Progenitor cell of endocrine pancreas (in vitro differentiated cells): ENCODE data around the gene TMEM235. TPM values are rescaled to one million over a fixed set of nuclear protein-coding genes. Genes with fewer than 3 reads are reported as not detected.

Experiments
- DNase-seq: peaks from one replicate; pipeline ENCODE4 v3.0.0; 2021; ENCODE audit warnings: low spot score; ENCODE audit not compliant: unreplicated experiment
- H3K27ac Mint-ChIP-seq: 2 replicates; pipeline ENCODE4 v1.8.0; 2021; ENCODE audit warnings: mild to moderate bottlenecking, moderate library complexity, mixed read lengths
- H3K27me3 Mint-ChIP-seq: 2 replicates; pipeline ENCODE4 v1.8.0; 2021; ENCODE audit warnings: mixed read lengths
- H3K36me3 Mint-ChIP-seq: 2 replicates; pipeline ENCODE4 v1.8.0; 2022; ENCODE audit warnings: mixed read lengths; ENCODE audit not compliant: insufficient read depth
- H3K4me1 Mint-ChIP-seq: 2 replicates; pipeline ENCODE4 v1.8.0; 2021; ENCODE audit warnings: low read depth, mixed read lengths
- H3K4me3 Mint-ChIP-seq: 2 replicates; pipeline ENCODE4 v1.8.0; 2021; ENCODE audit warnings: low read depth, mild to moderate bottlenecking, moderate library complexity, mixed read lengths
- H3K9me3 Mint-ChIP-seq: 2 replicates; pipeline ENCODE4 v1.8.0; 2021; ENCODE audit warnings: low read depth, mixed read lengths
- CTCF ChIP-seq: fragments of 200-600 bp; sonication (generic); IDR thresholded peaks from one replicate; pipeline ENCODE4 v1.5.0; 2021; ENCODE audit warnings: antibody characterized with exemption, mild to moderate bottlenecking; ENCODE audit not compliant: unreplicated experiment
- total RNA-seq: library from RNA; stranded (reverse); gene quantifications from 2 replicates; pipeline ENCODE4 v1.2.1, GENCODE V29; 2021

Gene TMEM235
- total RNA-seq, 1 donor from 2014 or later: not detected

- DNase-seq: no peak
- Mint-ChIP-seq H3K27me3 (no peaks in the 10 kb centered on the region), H3K4me1 (peaks cover 14% of the 10 kb centered on the region), H3K4me3 (peak overlapping the region; percentile 82), H3K27ac (peak overlapping the region; percentile 83), H3K36me3 (peaks cover 4% of the 10 kb centered on the region), H3K9me3 (no peaks in the 10 kb centered on the region)
- no peak for TF ChIP-seq CTCF
Observed at GRCh38 chr17:78185981-78186691, 45.3 kb upstream of the TMEM235 start.

DNA sequence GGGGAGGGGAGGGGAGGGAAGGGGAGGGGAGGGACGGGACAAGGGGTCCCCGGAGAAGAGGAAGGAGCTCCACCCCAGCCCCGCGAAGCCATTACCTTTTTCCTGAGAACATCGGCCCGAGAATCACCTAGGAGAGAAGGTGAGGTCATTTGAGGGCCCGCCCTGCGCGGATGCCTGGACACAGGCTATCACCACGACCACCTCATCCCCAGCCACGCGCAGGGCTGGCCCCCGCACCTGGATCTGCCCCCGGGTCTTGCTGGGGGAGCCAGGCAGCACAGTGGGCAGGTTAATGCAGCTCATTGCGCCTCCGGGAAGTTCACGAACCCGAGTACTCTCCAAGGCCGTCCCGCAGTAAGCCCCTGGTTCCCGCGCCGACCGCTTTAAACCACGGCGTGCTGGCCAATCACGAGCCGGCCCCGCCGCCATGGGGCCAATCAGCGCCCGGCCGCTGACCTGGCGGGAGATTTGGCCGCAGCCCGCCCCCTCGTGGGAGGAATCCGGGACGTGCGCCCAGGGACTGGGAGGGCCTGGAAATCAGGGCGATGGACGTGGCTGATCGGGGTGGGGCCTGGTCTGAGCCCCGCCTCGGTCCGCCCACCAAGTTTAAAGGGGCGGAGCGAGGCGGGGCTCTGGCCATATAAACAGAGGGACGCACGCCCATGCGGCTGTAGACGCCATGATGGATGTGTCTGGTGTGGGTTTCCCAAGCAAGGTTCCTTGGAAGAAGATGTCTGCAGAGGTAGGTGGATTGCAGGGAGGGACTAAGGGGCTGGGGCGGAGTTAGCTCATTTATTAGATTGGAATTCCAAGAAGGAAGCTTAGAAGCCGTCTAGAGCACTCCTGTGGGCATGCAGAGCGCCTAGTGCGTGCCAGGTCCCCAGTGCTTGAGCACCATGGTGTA, 44.5 kb upstream of the TMEM235 start, which contains the start of the genes AFMID and TK1:
Gene AFMID (plus strand): TSS at position 671 of the 904 bp plus-strand sequence. CDS start 9 bp downstream, at position 680.
Gene TK1 (minus strand): TSS at position 361 of the 904 bp plus-strand sequence. CDS start 58 bp downstream, at position 303.
- H3K9me3 Mint-ChIP-seq: no peaks in the 10 kb centered on the region
- peak; percentile 99 for DNase-seq
- peak; percentile 95 for TF ChIP-seq CTCF
- H3K27me3 Mint-ChIP-seq: no peaks in the 10 kb centered on the region
- H3K4me3 Mint-ChIP-seq: peak within 1 kb of the TSS; percentile 82
- peaks cover 4% of the 10 kb centered on the region for H3K36me3 Mint-ChIP-seq
- peaks cover 14% of the 10 kb centered on the region for H3K4me1 Mint-ChIP-seq
- H3K27ac Mint-ChIP-seq: peak within 1 kb of the TSS; percentile 95

DNA sequence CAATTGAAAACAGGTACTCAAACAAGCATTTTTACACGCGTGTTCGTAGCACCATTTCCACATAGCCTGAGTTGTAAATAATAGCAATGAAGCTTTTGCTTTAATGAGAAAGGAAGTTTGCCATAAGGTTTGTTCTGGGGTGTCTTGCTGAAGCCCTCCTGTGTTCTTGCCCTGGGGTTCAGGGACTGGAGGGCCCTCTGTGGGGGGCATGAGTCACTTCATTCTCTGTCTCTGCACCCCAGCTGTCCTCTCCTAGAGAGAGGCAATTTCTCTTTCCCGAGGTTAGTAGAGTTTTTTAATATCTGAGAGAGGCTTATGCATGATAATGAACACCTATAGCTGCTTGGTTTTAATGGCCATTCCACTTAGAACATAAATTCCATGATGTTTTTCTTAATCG, 34.7 kb upstream of the TMEM235 start:
- H3K4me1 Mint-ChIP-seq: peaks cover 8% of the 10 kb centered on the region
- TF ChIP-seq CTCF: no peak

GRCh38 chr17:78197147-78197832, 34.1 kb upstream of the TMEM235 start:
- TF ChIP-seq CTCF: no peak
- Mint-ChIP-seq H3K27me3 (no peaks in the 10 kb centered on the region), H3K27ac (no peak overlapping the region), H3K4me3 (no peak overlapping the region), H3K4me1 (peaks cover 8% of the 10 kb centered on the region), H3K36me3 (peaks cover 5% of the 10 kb centered on the region), H3K9me3 (no peaks in the 10 kb centered on the region)
- no peak for DNase-seq

More for the DNA sequence above, 34.7 kb upstream of the TMEM235 start:
- DNase-seq: no peak
- H3K36me3 Mint-ChIP-seq: peaks cover 5% of the 10 kb centered on the region
- no peak overlapping the region for H3K4me3 Mint-ChIP-seq
- no peaks in the 10 kb centered on the region for H3K27me3 Mint-ChIP-seq
- H3K9me3 Mint-ChIP-seq: no peaks in the 10 kb centered on the region
- no peak overlapping the region for H3K27ac Mint-ChIP-seq

- Mint-ChIP-seq H3K27ac (no peak overlapping the region), H3K4me1 (peaks cover 8% of the 10 kb centered on the region), H3K9me3 (no peaks in the 10 kb centered on the region), H3K4me3 (no peak overlapping the region), H3K27me3 (no peaks in the 10 kb centered on the region), H3K36me3 (peaks cover 4% of the 10 kb centered on the region)
- no peak for TF ChIP-seq CTCF
- no peak for DNase-seq
Observed at GRCh38 chr17:78200451-78200850, 31.0 kb upstream of the TMEM235 start.
